K562 (cell line): ENCODE measurements around the gene PI4K2B. TPM values are rescaled to one million over a fixed set of nuclear protein-coding genes. Genes with fewer than 3 reads are reported as not detected.

Experiments
- CBX8 ChIP-seq: fragments of 200-600 bp; sonication (generic); IDR thresholded peaks from 2 replicates; pipeline ENCODE4 v1.6.1; 2012; ENCODE audit warnings: borderline replicate concordance, mixed run types, low read depth, mild to moderate bottlenecking, moderate library complexity, mixed read lengths, low read length, control low read depth, inconsistent platforms; ENCODE audit not compliant: poor library complexity, severe bottlenecking; ENCODE audit errors: extremely low read depth
- CEBPG ChIP-seq, 3 experiments: fragments of 200-800 bp in 1 of 3; sonication (Bioruptor generic) in 1 of 3; sonication (generic) in 1 of 3; formaldehyde crosslinking in 1 of 3; IDR thresholded peaks in 2 of 3; conservative IDR thresholded peaks in 1 of 3; 2 replicates each; pipeline versions ENCODE4 v1.6.1 to v1.8.0; 2016 to 2022; ENCODE audit warnings: missing compliant biosample characterization in 2 of 3, missing genetic modification characterization in 2 of 3, mild to moderate bottlenecking in 1 of 3, missing genetic modification reagents in 1 of 3
- CHD1 ChIP-seq: fragments of 200-600 bp; sonication (generic); IDR thresholded peaks from one replicate; pipeline ENCODE4 v1.6.1; 2012; ENCODE audit warnings: mild to moderate bottlenecking, moderate library complexity, low read length, inconsistent platforms
- DACH1 ChIP-seq: fragments of 450-650 bp; IDR thresholded peaks from 2 replicates; pipeline ENCODE4 v1.6.1; 2018; ENCODE audit not compliant: partially characterized antibody
- ELF4 ChIP-seq: fragments of 450-650 bp; formaldehyde crosslinking; IDR thresholded peaks from 2 replicates; pipeline ENCODE4 v1.4.0; 2022; ENCODE audit warnings: missing genetic modification characterization
- FUS ChIP-seq: fragments of 200-400 bp; formaldehyde crosslinking; optimal IDR thresholded peaks from 2 replicates; pipeline ENCODE3; 2017; ENCODE audit warnings: low read depth, low read length
- HCFC1 ChIP-seq: IDR thresholded peaks from 2 replicates; pipeline ENCODE4 v1.6.1; 2012; ENCODE audit warnings: low read depth, low read length, improper control_type of control experiment
- HDAC6 ChIP-seq: IDR thresholded peaks from 2 replicates; pipeline ENCODE4 v1.6.1; 2012; ENCODE audit warnings: low read depth, mild to moderate bottlenecking, control low read depth, inconsistent platforms, low read length, moderate library complexity
- MECOM ChIP-seq: fragments of 250-450 bp; sonication (Bioruptor Pico); IDR thresholded peaks from 2 replicates; pipeline ENCODE4 v1.8.0; 2022; ENCODE audit warnings: inconsistent platforms
- MED1 ChIP-seq: sonication (generic); formaldehyde crosslinking; IDR thresholded peaks from 2 replicates; pipeline ENCODE4 v1.8.1; 2023; ENCODE audit warnings: missing genetic modification reagents, borderline replicate concordance
- MLX ChIP-seq, 2 experiments: fragments of 450-650 bp in 1 of 2; sonication (generic) in 1 of 2; formaldehyde crosslinking; conservative IDR thresholded peaks; 2 replicates each; pipeline versions ENCODE4 v1.4.0 to v1.8.1; 2020 to 2022; ENCODE audit warnings: mild to moderate bottlenecking in 1 of 2, missing genetic modification reagents in 1 of 2
- NFE2L1 ChIP-seq: fragments of 450-650 bp; IDR thresholded peaks from 2 replicates; pipeline ENCODE4 v1.6.1; 2016; ENCODE audit warnings: missing genetic modification characterization, low read depth, mild to moderate bottlenecking, missing compliant biosample characterization, moderate library complexity, borderline replicate concordance
- NR1H2 ChIP-seq: sonication (generic); formaldehyde crosslinking; IDR thresholded peaks from 2 replicates; pipeline ENCODE4 v1.4.0; 2020; ENCODE audit warnings: mild to moderate bottlenecking, missing genetic modification reagents
- PHB ChIP-seq: fragments of 250-450 bp; sonication (Bioruptor Pico); IDR thresholded peaks from 2 replicates; pipeline ENCODE4 v1.5.0; 2021
- SFPQ ChIP-seq: fragments of 200-400 bp; formaldehyde crosslinking; IDR thresholded peaks from 2 replicates; pipeline ENCODE4 v1.6.1; 2017; ENCODE audit warnings: mild to moderate bottlenecking, low read depth, low read length, moderate library complexity
- SRSF9 ChIP-seq: fragments of 200-400 bp; formaldehyde crosslinking; IDR thresholded peaks from 2 replicates; pipeline ENCODE4 v1.6.1; 2017; ENCODE audit warnings: low read depth, low read length, borderline replicate concordance
- TCF15 ChIP-seq: fragments of 250-450 bp; sonication (Bioruptor Pico); IDR thresholded peaks from 2 replicates; pipeline ENCODE4 v1.8.0; 2022; ENCODE audit warnings: moderate library complexity, mild to moderate bottlenecking, inconsistent platforms
- U2AF1 ChIP-seq: fragments of 200-400 bp; formaldehyde crosslinking; optimal IDR thresholded peaks from 2 replicates; pipeline ENCODE3; 2017; ENCODE audit warnings: mild to moderate bottlenecking, low read depth, low read length, moderate library complexity
- ZBTB2 ChIP-seq: fragments of 450-650 bp; IDR thresholded peaks from 2 replicates; pipeline ENCODE4 v1.6.1; 2016; ENCODE audit warnings: antibody characterized with exemption
- ZBTB9 ChIP-seq: fragments of 450-650 bp; formaldehyde crosslinking; IDR thresholded peaks from 2 replicates; pipeline ENCODE4 v1.4.0; 2020; ENCODE audit warnings: mild to moderate bottlenecking, moderate library complexity
- ZNF263 ChIP-seq: sonication (generic); formaldehyde crosslinking; IDR thresholded peaks from 2 replicates; pipeline ENCODE4 v1.8.0; 2022; ENCODE audit warnings: mild to moderate bottlenecking, missing genetic modification reagents, borderline replicate concordance
- ZNF77 ChIP-seq: fragments of 250-450 bp; sonication (Bioruptor Pico); IDR thresholded peaks from 2 replicates; pipeline ENCODE4 v1.5.0; 2020
- polyA plus RNA-seq, 8 experiments: library from polyadenylated mRNA; depleted of rRNA in 4 of 8; stranded (reverse) in 5 of 8; unstranded in 3 of 8; fragments of >200 nt; fragmentation: Nextera tagmentation in 2 of 8; fragmentation: Illumina TruSeq in 1 of 8; extraction: Ambion mirVana in 2 of 8; extraction: Trizol in 1 of 8; gene quantifications; 2 replicates each; pipeline versions ENCODE4 v1.2.1 to v1.2.3, GENCODE V29; 2011 to 2014; ENCODE audit warnings: inconsistent platforms in 1 of 8, missing spikeins in 1 of 8
- total RNA-seq, 7 experiments: library from RNA; depleted of rRNA in 6 of 7; stranded (reverse); fragments of >200 nt in 6 of 7; fragmentation: Illumina TruSeq in 2 of 7; extraction: Trizol in 2 of 7; gene quantifications; 2 replicates each; pipeline versions ENCODE4 v1.2.1 to v1.2.3, GENCODE V29; 2011 to 2021; ENCODE audit warnings: low replicate concordance in 1 of 7

Gene PI4K2B
- total and polyA plus RNA-seq, 9 of the 15 experiments (the other 6 are each of a cell fraction or from before 2014, with no cell fraction given), result 4.5 to 21.4 (median 16.5) TPM

GRCh38 chr4:25312496-25313200 is 78.8 kb downstream of the PI4K2B start, which contains the start of gene ZCCHC4 (continued):
- TF ChIP-seq ZBTB2 (no peak), NR1H2 (CRISPR knock-in tag) (no peak), SRSF9 (no peak), CEBPG (CRISPR knock-in tag; IDR thresholded peaks at IDR 0.05) (no peak), CEBPG (tag; conservative IDR thresholded peaks at IDR 0.05 in 1 of 2, IDR thresholded peaks at IDR 0.05 in 1 of 2) (no peak), MECOM (no peak), MED1 (CRISPR knock-in tag) (no peak), ZBTB9 (CRISPR knock-in tag) (no peak), U2AF1 (peak; percentile 87), MLX (CRISPR knock-in tag; conservative IDR thresholded peaks at IDR 0.05) (no peak), CHD1 (no peak), ZNF77 (no peak), TCF15 (CRISPR knock-in tag) (no peak), HDAC6 (no peak), SFPQ (no peak), ZNF263 (CRISPR knock-in tag) (peak; percentile 43; the same call in 1 of the 2 replicates), HCFC1 (peak; percentile 89), NFE2L1 (no peak), FUS (no peak), PHB (CRISPR knock-in tag) (no peak), ELF4 (CRISPR knock-in tag) (no peak), CBX8 (no peak), DACH1 (no peak)
